Measurements from ENCODE around the gene CKS2.

DNA sequence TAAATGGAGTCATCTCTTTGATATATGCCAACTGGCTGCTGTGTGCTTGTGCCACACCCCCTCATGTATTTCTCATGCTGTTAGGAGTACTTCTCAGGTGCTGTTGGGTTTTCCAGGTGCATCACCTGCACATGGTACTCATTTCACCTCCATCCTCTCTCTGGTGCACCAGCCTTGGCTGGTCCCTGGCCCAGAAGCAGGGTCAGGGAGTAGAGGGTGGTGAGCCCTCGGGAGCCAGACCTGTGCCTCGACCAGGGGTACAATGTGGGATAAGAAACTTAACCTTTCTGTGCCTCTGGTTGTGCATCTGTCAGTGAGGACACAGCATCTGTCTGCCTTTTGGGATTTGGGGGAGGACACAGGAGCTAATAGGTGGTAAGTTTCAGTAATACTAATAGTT, 45.8 kb downstream of the CKS2 start:
- no peak for TF ChIP-seq CTCF (conservative IDR thresholded peaks at IDR 0.05)
- TF ChIP-seq EZH2 (IDR thresholded peaks at IDR 0.05; ENCODE audit: low read depth) = no peak
